ENCODE data around the gene DNAH3. TPM values are rescaled to one million over a fixed set of nuclear protein-coding genes. Genes with fewer than 3 reads are reported as not detected.

DNAH3 gene
- total and polyA plus RNA-seq, 2 of the 8 experiments (the other 6 are each of a cell fraction or from before 2014, with no cell fraction given) = 0.57 to 0.71 TPM

DNA sequence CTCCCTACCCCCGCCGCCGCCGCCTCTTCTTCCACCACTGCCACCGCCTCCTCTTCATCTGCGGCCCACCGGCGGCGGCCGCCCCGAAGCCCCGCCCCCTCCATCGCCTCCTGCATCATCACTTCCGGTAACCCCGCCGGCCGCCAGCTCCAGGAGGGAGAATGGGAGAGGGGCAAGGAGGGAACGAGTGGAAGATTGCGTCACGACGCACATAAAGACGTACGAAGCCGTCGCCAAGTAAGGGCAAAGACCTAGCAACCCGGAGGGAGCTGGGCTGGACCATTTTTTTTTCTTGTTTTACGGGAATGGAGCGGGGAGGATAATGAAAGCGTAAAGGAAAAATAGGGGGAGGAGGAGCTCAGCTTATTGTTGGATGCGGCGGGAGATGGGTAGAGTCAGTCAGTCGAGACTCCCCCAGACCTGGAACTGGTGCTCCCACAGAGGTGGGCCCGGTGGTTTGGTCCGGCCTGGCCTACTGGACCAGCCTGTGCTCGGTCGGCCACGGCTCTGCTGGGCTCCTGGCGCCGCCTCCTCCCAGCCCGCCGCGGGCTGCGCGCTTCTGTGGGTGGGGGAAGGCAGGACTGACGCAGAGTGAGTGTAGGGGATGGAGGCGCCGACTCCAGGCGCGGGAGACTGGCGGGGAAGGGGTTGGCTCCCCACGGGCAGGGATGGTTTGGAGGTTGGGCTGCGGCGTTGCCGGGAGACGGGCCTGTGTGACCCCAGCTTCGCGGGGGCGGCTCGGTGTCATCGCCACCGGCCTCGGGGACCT is 250.2 kb downstream of the DNAH3 start, which contains the start of the genes DCUN1D3 and LYRM1 (continued):
- no peak for TF ChIP-seq KDM5A (IDR thresholded peaks at IDR 0.05; ENCODE audit: low read length)
- no peak for TF ChIP-seq RFX5 (IDR thresholded peaks at IDR 0.05; ENCODE audit: borderline replicate concordance, low read depth, low read length)
- TF ChIP-seq PHF8 (conservative IDR thresholded peaks at IDR 0.05; ENCODE audit: low read depth, low read length) = peak; percentile 83
- TF ChIP-seq SP1 (IDR thresholded peaks at IDR 0.05; ENCODE audit: low read depth, low read length) = no peak
- peak; percentile 74; the same call in 1 of the 2 replicates for TF ChIP-seq TBP (IDR thresholded peaks at IDR 0.05; ENCODE audit: low read depth, low read length)
- TF ChIP-seq, protein P1, sequence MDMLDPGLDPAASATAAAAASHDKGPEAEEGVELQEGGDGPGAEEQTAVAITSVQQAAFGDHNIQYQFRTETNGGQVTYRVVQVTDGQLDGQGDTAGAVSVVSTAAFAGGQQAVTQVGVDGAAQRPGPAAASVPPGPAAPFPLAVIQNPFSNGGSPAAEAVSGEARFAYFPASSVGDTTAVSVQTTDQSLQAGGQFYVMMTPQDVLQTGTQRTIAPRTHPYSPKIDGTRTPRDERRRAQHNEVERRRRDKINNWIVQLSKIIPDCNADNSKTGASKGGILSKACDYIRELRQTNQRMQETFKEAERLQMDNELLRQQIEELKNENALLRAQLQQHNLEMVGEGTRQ (IDR thresholded peaks at IDR 0.05; ENCODE audit: low read length) = no peak
- TF ChIP-seq HDAC6 (IDR thresholded peaks at IDR 0.05; ENCODE audit: low read depth, low read length) = no peak
- no peak for TF ChIP-seq CTBP2 (IDR thresholded peaks at IDR 0.05; ENCODE audit: borderline replicate concordance, insufficient read depth, insufficient read length, low read length)
- peak in 1 of 2 experiments; percentile 70; a peak in 2 of 4 replicates for TF ChIP-seq SIN3A (conservative IDR thresholded peaks at IDR 0.05 in 1 of 2, IDR thresholded peaks at IDR 0.05 in 1 of 2; ENCODE audit: low read depth in 1 of 2, low read length in 2 of 2)
- TF ChIP-seq BCL11A (IDR thresholded peaks at IDR 0.05; ENCODE audit: low read depth in 2 of 2, low read length in 2 of 2) = no peak
- peak; percentile 97 for TF ChIP-seq CEBPB (IDR thresholded peaks at IDR 0.05; ENCODE audit: low read depth, low read length)

Data from H1 (cell line).